ENCODE results near the gene DPEP2.

DNA sequence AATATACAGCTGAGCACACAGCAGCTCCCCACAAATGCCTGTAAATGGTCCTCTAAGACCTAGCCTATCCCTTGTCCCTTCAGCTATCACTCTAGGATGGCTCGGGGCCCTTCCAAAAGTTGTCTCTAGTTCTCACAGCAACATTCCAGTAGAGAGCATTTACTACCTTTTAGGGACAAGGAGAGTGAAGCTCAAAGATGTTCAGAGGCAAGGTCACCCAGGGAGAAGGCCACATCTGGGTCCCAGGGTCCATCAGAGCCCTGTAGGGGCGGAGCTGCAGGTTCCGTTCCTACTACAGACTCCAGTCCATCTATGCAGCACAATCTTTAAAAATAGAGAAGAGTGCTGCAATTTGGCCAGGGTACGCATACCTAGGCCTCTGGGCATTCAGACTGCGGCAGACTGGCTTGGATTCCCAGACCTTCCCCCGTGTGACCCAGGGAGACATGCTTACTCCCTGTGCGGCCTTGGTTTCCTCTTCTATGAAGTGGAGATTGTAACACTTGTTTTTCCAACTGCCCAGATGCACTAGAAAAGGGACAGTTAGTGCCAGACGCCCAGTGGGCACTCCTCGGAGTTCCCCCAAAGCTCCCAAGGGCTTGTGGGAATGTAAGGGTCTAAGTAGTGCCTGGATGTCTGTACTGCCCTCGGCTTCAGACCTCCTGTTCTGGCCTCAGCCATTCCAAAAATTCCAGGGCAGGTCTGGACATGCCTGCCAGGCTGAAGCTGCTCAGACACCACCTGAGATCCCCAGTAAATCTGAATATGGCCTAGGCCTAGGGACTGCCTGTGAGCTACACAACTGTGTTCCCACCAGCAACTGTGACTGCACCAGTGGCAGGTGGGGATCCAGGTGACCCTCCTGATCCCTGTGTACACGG lies 33.4 kb downstream of the DPEP2 start:
- TF ChIP-seq POLR2AphosphoS5 (IDR thresholded peaks at IDR 0.05; ENCODE audit: low read depth, low read length): no peak
- no peak for TF ChIP-seq SIN3A (IDR thresholded peaks at IDR 0.05; ENCODE audit: borderline replicate concordance, insufficient read depth, low read length)

Data from PFSK-1 (cell line).